PFSK-1 (cell line): ENCODE measurements around the gene SLC51A.

Source experiments
- FOXP2 ChIP-seq: optimal IDR thresholded peaks from 2 replicates; pipeline ENCODE3; 2011; ENCODE audit warnings: borderline replicate concordance, control low read depth, inconsistent platforms; ENCODE audit not compliant: insufficient read depth; ENCODE audit errors: extremely low read length, extremely low read depth
- POLR2AphosphoS5 ChIP-seq: IDR thresholded peaks from 2 replicates; pipeline ENCODE4 v1.6.1; 2012; ENCODE audit warnings: low read depth, mild to moderate bottlenecking, control low read depth, low read length, moderate library complexity
- REST ChIP-seq, 2 experiments: IDR thresholded peaks; 2 replicates each; pipeline versions ENCODE4 v1.6.1 to v1.8.0; 2011 to 2012; ENCODE audit warnings: low read depth in 2 of 2, low read length in 2 of 2, control low read depth in 1 of 2, inconsistent platforms in 1 of 2, mild to moderate bottlenecking in 1 of 2, moderate library complexity in 1 of 2; ENCODE audit not compliant: insufficient read depth in 1 of 2
- SIN3A ChIP-seq: IDR thresholded peaks from 2 replicates; pipeline ENCODE4 v1.6.1; 2012; ENCODE audit warnings: mild to moderate bottlenecking, low read length, moderate library complexity, borderline replicate concordance; ENCODE audit not compliant: insufficient read depth
- TAF1 ChIP-seq: IDR thresholded peaks from 2 replicates; pipeline ENCODE4 v1.6.1; 2012; ENCODE audit warnings: low read length, control low read depth, borderline replicate concordance; ENCODE audit not compliant: insufficient read depth

Gene SLC51A

GRCh38 chr3:196219970-196220311 is 3.6 kb downstream of the SLC51A start:
- TF ChIP-seq REST (IDR thresholded peaks at IDR 0.05; ENCODE audit: insufficient read depth in 1 of 2, low read depth in 2 of 2, low read length in 2 of 2) (no peak), FOXP2 (no peak), TAF1 (no peak), SIN3A (no peak), POLR2AphosphoS5 (no peak)

GRCh38 chr3:196220587-196220986 is 4.3 kb downstream of the SLC51A start:
- TF ChIP-seq REST (IDR thresholded peaks at IDR 0.05; ENCODE audit: insufficient read depth in 1 of 2, low read depth in 2 of 2, low read length in 2 of 2) (no peak), POLR2AphosphoS5 (no peak), TAF1 (no peak), SIN3A (no peak), FOXP2 (no peak)

GRCh38 chr3:196220991-196221390 is 4.7 kb downstream of the SLC51A start:
- no peak for TF ChIP-seq FOXP2
- no peak for TF ChIP-seq REST (IDR thresholded peaks at IDR 0.05; ENCODE audit: insufficient read depth in 1 of 2, low read depth in 2 of 2, low read length in 2 of 2)
- no peak for TF ChIP-seq TAF1
- TF ChIP-seq POLR2AphosphoS5 = no peak
- no peak for TF ChIP-seq SIN3A

GRCh38 chr3:196222876-196223595 is 6.7 kb downstream of the SLC51A start:
- TF ChIP-seq SIN3A (no peak), TAF1 (no peak), POLR2AphosphoS5 (no peak), REST (IDR thresholded peaks at IDR 0.05; ENCODE audit: insufficient read depth in 1 of 2, low read depth in 2 of 2, low read length in 2 of 2) (no peak), FOXP2 (no peak)

DNA sequence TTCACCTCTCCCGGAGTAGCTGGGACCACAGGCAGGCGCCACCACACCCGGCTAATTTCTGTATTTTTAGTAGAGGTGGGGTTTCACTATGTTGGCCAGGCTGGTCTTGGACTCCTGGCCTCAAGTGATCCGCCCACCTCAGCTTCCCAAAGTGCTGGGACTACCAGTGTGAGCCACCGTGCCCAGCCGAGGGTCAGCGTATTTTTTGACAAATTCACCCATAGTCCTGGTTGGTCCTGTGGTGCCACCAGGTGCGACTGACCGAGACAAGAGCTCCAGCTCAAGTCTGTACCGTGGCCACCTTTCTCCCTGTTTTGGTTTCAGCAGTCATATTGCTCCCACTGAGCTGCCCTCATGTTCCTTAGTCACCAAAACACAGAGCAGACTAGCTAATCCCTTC is 8.8 kb downstream of the SLC51A start:
- TF ChIP-seq REST (IDR thresholded peaks at IDR 0.05; ENCODE audit: insufficient read depth in 1 of 2, low read depth in 2 of 2, low read length in 2 of 2) (no peak), SIN3A (no peak), POLR2AphosphoS5 (no peak)
